HepG2 (cell line): ENCODE measurements around the gene ZNF416. TPM values are rescaled to one million over a fixed set of nuclear protein-coding genes. Genes with fewer than 3 reads are reported as not detected.

Source experiments
- MEF2D ChIP-seq: sonication (generic); formaldehyde crosslinking; IDR thresholded peaks from 2 replicates; pipeline ENCODE4 v1.5.1; 2020; ENCODE audit warnings: mild to moderate bottlenecking, missing genetic modification reagents
- PCBP1 ChIP-seq: fragments of 200-400 bp; formaldehyde crosslinking; IDR thresholded peaks from 2 replicates; pipeline ENCODE4 v1.6.1; 2017; ENCODE audit warnings: mild to moderate bottlenecking, low read depth, low read length, borderline replicate concordance
- SRSF9 ChIP-seq: fragments of 200-400 bp; formaldehyde crosslinking; IDR thresholded peaks from 2 replicates; pipeline ENCODE4 v1.6.1; 2018; ENCODE audit warnings: borderline replicate concordance, mild to moderate bottlenecking, low read depth, low read length; ENCODE audit not compliant: insufficient read depth, poor library complexity, severe bottlenecking
- ZFP62 ChIP-seq: sonication (generic); formaldehyde crosslinking; IDR thresholded peaks from 2 replicates; pipeline ENCODE4 v1.4.0; 2020; ENCODE audit warnings: missing genetic modification reagents
- ZNF547 ChIP-seq: sonication (generic); formaldehyde crosslinking; IDR thresholded peaks from 2 replicates; pipeline ENCODE4 v1.5.1; 2020; ENCODE audit warnings: mild to moderate bottlenecking, missing genetic modification reagents
- ZNF724P ChIP-seq: sonication (generic); formaldehyde crosslinking; IDR thresholded peaks from 2 replicates; pipeline ENCODE4 v1.8.0; 2022; ENCODE audit warnings: missing genetic modification reagents, borderline replicate concordance
- polyA plus RNA-seq, 8 experiments: library from polyadenylated mRNA; depleted of rRNA in 3 of 8; stranded (reverse) in 7 of 8; unstranded in 1 of 8; fragments of >200 nt; fragmentation: Illumina TruSeq in 4 of 8; extraction: Trizol in 4 of 8; gene quantifications; 2 replicates each; pipeline versions ENCODE4 v1.2.1 to v1.2.3, GENCODE V29; 2011 to 2016; ENCODE audit warnings: low read depth in 4 of 8, missing spikeins in 1 of 8, mixed read lengths in 1 of 8; ENCODE audit not compliant: insufficient read depth in 1 of 8
- total RNA-seq, 5 experiments: library from RNA; depleted of rRNA; stranded (reverse); fragments of >200 nt; fragmentation: Illumina TruSeq; extraction: Trizol; gene quantifications; 2 replicates each; pipeline ENCODE4 v1.2.3, GENCODE V29; 2016; ENCODE audit warnings: low read depth in 1 of 5
- TF ChIP-seq, protein P1 (sequence below): sonication (generic); formaldehyde crosslinking; IDR thresholded peaks from 2 replicates; pipeline ENCODE4 v1.4.0; 2020; ENCODE audit warnings: missing genetic modification reagents, borderline replicate concordance
- TF ChIP-seq, protein P2 (sequence below): IDR thresholded peaks from 2 replicates; pipeline ENCODE4 v1.6.1; 2012; ENCODE audit warnings: low read length, improper control_type of control experiment
- TF ChIP-seq, protein P3 (sequence below), 2 experiments: sonication (generic) in 1 of 2; formaldehyde crosslinking in 1 of 2; IDR thresholded peaks; 2 replicates each; pipeline versions ENCODE4 v1.6.1 to v1.9.0; 2014 to 2022; ENCODE audit warnings: antibody characterized with exemption in 1 of 2, borderline replicate concordance in 1 of 2, inconsistent platforms in 1 of 2, low read depth in 1 of 2, missing genetic modification reagents in 1 of 2
- TF ChIP-seq, protein P4 (sequence below): IDR thresholded peaks from 2 replicates; pipeline ENCODE4 v1.6.1; 2012; ENCODE audit warnings: inconsistent platforms

The ZNF416 gene
- total and polyA plus RNA-seq, 2 of the 13 experiments (the other 11 are each of a cell fraction or from before 2014, with no cell fraction given) = 1.5 to 5.3 TPM

DNA sequence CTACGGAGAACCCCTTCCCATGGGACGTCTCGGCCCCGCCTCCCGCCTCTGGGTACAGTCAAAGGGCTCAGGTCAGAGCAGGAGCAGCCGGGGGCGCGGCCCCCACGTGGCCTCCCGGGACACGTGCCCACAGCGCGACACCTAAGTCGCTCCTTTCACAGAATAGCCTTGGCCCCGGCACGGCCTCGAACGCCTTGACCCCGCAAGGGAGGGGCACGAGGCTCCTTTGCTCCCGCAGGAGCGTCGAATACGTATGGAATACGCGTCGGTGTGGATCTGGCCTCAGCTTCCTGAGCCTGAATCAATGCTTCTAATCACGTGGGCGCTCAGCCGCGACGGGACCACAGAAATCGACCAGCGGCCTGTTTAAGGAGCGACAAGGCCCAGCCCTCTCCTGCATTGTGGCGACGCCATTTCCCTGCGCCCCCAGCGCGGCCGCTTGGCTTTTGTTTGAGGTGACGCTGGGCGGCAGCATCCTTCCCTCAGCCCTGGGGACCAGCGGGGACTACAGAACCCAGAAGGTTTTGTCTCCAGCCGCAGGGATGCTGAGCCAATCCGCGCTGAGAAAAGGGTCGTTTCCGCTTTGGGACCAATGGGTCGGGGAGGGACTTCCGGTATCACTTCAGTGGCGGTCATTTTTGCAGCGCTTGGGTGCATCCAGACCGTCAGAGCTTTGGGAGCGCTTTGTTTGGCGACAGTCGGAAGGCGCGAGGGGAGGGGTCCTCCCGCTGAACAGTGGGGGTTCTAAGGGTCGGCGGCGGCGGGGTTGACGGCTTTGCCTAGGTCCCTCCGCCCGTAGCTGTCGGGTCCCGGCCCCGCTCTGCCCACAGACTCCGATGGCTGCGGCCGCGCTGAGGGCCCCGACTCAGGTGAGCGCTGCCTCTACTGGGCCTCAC is 5.1 kb upstream of the ZNF416 start, which contains the start of gene ZIK1 (continued):
- TF ChIP-seq SRSF9 (no peak), ZFP62 (CRISPR knock-in tag) (no peak), ZNF724P (CRISPR knock-in tag) (0 out of 2 replicates have a peak, but pooled peaks have one; percentile 38), MEF2D (CRISPR knock-in tag) (no peak), ZNF547 (no peak), PCBP1 (no peak)
- TF ChIP-seq, protein P1, sequence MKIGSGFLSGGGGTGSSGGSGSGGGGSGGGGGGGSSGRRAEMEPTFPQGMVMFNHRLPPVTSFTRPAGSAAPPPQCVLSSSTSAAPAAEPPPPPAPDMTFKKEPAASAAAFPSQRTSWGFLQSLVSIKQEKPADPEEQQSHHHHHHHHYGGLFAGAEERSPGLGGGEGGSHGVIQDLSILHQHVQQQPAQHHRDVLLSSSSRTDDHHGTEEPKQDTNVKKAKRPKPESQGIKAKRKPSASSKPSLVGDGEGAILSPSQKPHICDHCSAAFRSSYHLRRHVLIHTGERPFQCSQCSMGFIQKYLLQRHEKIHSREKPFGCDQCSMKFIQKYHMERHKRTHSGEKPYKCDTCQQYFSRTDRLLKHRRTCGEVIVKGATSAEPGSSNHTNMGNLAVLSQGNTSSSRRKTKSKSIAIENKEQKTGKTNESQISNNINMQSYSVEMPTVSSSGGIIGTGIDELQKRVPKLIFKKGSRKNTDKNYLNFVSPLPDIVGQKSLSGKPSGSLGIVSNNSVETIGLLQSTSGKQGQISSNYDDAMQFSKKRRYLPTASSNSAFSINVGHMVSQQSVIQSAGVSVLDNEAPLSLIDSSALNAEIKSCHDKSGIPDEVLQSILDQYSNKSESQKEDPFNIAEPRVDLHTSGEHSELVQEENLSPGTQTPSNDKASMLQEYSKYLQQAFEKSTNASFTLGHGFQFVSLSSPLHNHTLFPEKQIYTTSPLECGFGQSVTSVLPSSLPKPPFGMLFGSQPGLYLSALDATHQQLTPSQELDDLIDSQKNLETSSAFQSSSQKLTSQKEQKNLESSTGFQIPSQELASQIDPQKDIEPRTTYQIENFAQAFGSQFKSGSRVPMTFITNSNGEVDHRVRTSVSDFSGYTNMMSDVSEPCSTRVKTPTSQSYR (CRISPR knock-in tag) = no peak
- TF ChIP-seq, protein P2, sequence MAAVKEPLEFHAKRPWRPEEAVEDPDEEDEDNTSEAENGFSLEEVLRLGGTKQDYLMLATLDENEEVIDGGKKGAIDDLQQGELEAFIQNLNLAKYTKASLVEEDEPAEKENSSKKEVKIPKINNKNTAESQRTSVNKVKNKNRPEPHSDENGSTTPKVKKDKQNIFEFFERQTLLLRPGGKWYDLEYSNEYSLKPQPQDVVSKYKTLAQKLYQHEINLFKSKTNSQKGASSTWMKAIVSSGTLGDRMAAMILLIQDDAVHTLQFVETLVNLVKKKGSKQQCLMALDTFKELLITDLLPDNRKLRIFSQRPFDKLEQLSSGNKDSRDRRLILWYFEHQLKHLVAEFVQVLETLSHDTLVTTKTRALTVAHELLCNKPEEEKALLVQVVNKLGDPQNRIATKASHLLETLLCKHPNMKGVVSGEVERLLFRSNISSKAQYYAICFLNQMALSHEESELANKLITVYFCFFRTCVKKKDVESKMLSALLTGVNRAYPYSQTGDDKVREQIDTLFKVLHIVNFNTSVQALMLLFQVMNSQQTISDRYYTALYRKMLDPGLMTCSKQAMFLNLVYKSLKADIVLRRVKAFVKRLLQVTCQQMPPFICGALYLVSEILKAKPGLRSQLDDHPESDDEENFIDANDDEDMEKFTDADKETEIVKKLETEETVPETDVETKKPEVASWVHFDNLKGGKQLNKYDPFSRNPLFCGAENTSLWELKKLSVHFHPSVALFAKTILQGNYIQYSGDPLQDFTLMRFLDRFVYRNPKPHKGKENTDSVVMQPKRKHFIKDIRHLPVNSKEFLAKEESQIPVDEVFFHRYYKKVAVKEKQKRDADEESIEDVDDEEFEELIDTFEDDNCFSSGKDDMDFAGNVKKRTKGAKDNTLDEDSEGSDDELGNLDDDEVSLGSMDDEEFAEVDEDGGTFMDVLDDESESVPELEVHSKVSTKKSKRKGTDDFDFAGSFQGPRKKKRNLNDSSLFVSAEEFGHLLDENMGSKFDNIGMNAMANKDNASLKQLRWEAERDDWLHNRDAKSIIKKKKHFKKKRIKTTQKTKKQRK = no peak
- TF ChIP-seq, protein P3, sequence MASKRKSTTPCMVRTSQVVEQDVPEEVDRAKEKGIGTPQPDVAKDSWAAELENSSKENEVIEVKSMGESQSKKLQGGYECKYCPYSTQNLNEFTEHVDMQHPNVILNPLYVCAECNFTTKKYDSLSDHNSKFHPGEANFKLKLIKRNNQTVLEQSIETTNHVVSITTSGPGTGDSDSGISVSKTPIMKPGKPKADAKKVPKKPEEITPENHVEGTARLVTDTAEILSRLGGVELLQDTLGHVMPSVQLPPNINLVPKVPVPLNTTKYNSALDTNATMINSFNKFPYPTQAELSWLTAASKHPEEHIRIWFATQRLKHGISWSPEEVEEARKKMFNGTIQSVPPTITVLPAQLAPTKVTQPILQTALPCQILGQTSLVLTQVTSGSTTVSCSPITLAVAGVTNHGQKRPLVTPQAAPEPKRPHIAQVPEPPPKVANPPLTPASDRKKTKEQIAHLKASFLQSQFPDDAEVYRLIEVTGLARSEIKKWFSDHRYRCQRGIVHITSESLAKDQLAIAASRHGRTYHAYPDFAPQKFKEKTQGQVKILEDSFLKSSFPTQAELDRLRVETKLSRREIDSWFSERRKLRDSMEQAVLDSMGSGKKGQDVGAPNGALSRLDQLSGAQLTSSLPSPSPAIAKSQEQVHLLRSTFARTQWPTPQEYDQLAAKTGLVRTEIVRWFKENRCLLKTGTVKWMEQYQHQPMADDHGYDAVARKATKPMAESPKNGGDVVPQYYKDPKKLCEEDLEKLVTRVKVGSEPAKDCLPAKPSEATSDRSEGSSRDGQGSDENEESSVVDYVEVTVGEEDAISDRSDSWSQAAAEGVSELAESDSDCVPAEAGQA (IDR thresholded peaks at IDR 0.05; ENCODE audit: low read depth) = no peak; the same call in 1 of the 2 replicates
- TF ChIP-seq, protein P3 (CRISPR knock-in tag; IDR thresholded peaks at IDR 0.05; ENCODE audit: borderline replicate concordance) = no peak
- TF ChIP-seq, protein P4, sequence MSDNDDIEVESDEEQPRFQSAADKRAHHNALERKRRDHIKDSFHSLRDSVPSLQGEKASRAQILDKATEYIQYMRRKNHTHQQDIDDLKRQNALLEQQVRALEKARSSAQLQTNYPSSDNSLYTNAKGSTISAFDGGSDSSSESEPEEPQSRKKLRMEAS = peak; percentile 24; the same call in 1 of the 2 replicates
